Measurements from ENCODE around the gene SPAAR. TPM values are rescaled to one million over a fixed set of nuclear protein-coding genes. Genes with fewer than 3 reads are reported as not detected.
"Not testable (repeated sequence)": the region's sequence is repeated elsewhere in the genome, so short reads cannot be mapped to it uniquely, and the experiment has no call there.

Gene SPAAR
- total RNA-seq, 1 experiment from 2014 or later: not detected

GRCh38 chr9:35933550-35934067 is 24.3 kb downstream of the SPAAR start:
- H2AFZ ChIP-seq (ENCODE audit: low read depth, low read length, poor library complexity, severe bottlenecking): peak overlapping the region; percentile 73
- no peaks in the 10 kb centered on the region for H4K20me1 ChIP-seq (ENCODE audit: insufficient read depth)
- CTCF ChIA-PET: interaction anchor here (1.0 kb wide), 1 partner anchor 12 kb away, joined by 5 read pairs; no protein-coding TSS in a partner anchor
- ATAC-seq (no peak), DNase-seq (ENCODE audit: low read depth, low spot score) (no peak)
- H3K4me3 ChIP-seq (replicated peaks in 1 of 2; ENCODE audit: low read depth in 1 of 2, low read length in 2 of 2): no peak overlapping the region
- POLR2A ChIA-PET: interaction anchor here (0.8 kb wide), 1 partner anchor 12 kb away, joined by 3 read pairs; no protein-coding TSS in a partner anchor
- H3K9ac ChIP-seq (ENCODE audit: low read length): no peak overlapping the region
- BruUV-seq (replicated peaks): no TSS peak
- intact Hi-C loops (cut with micrococcal nuclease): no loop called here
- no peaks in the 10 kb centered on the region for H3K79me2 ChIP-seq (ENCODE audit: insufficient read depth, low read length)
- no peaks in the 10 kb centered on the region for H3K9me3 ChIP-seq (ENCODE audit: control insufficient read depth in 1 of 2, insufficient read depth in 1 of 2, low read depth in 1 of 2, low read length in 2 of 2)
- no peak overlapping the region for H3K27ac ChIP-seq (ENCODE audit: low read depth, low read length)
- RAD21 ChIA-PET (ENCODE audit: low non-redundant PET in 1 of 2, low total read pairs in 2 of 2, uncharacterized antibody in 2 of 2, unreplicated experiment in 2 of 2): no interaction called here
- TF ChIP-seq REST (IDR thresholded peaks at IDR 0.05; ENCODE audit: low read depth): no peak
- no peak for TF ChIP-seq EZH2 (IDR thresholded peaks at IDR 0.05)
- TF ChIP-seq SRF (IDR thresholded peaks at IDR 0.05; ENCODE audit: low read depth): no peak
- TF ChIP-seq, protein P1, sequence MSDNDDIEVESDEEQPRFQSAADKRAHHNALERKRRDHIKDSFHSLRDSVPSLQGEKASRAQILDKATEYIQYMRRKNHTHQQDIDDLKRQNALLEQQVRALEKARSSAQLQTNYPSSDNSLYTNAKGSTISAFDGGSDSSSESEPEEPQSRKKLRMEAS (IDR thresholded peaks at IDR 0.05): no peak
- TF ChIP-seq CBX3 (IDR thresholded peaks at IDR 0.05; ENCODE audit: low read depth): no peak
- TF ChIP-seq JUND (IDR thresholded peaks at IDR 0.05): no peak
- TF ChIP-seq ELF1 (IDR thresholded peaks at IDR 0.05; ENCODE audit: borderline replicate concordance, low read depth): no peak
- TF ChIP-seq ZFX (IDR thresholded peaks at IDR 0.05): no peak
- no peak for TF ChIP-seq EGR1 (IDR thresholded peaks at IDR 0.05; ENCODE audit: low read depth)
- TF ChIP-seq POLR2AphosphoS5 (IDR thresholded peaks at IDR 0.05; ENCODE audit: low read depth, low read length): no peak
- TF ChIP-seq ZBTB33 (IDR thresholded peaks at IDR 0.05; ENCODE audit: extremely low read depth, insufficient replicate concordance, low read length): no peak
- TF ChIP-seq RAD21 (IDR thresholded peaks at IDR 0.05; ENCODE audit: low read depth): no peak
- no peak for TF ChIP-seq YY1 (IDR thresholded peaks at IDR 0.05; ENCODE audit: extremely low read depth, insufficient replicate concordance, low read depth, low read length)
- TF ChIP-seq POLR2A (IDR thresholded peaks at IDR 0.05; ENCODE audit: borderline replicate concordance, extremely low read depth, insufficient read depth, insufficient read length): no peak
- no peak for TF ChIP-seq EZH2phosphoT487 (IDR thresholded peaks at IDR 0.05; ENCODE audit: borderline replicate concordance)
- no peak for TF ChIP-seq SIN3A (IDR thresholded peaks at IDR 0.05; ENCODE audit: low read depth)
- no peaks in the 10 kb centered on the region for H3K4me1 ChIP-seq (ENCODE audit: control insufficient read depth in 1 of 2, insufficient read depth in 2 of 2, low read length in 2 of 2)
- H3K9me2 ChIP-seq (ENCODE audit: insufficient read depth): no peaks in the 10 kb centered on the region
- no peaks in the 10 kb centered on the region for H3K36me3 ChIP-seq (ENCODE audit: control insufficient read depth in 1 of 2, insufficient read depth in 2 of 2, low read length in 2 of 2)
- no peaks in the 10 kb centered on the region for H3K27me3 ChIP-seq (ENCODE audit: insufficient read depth, low read length)
- H3K4me2 ChIP-seq (ENCODE audit: low read length): no peak overlapping the region

DNA sequence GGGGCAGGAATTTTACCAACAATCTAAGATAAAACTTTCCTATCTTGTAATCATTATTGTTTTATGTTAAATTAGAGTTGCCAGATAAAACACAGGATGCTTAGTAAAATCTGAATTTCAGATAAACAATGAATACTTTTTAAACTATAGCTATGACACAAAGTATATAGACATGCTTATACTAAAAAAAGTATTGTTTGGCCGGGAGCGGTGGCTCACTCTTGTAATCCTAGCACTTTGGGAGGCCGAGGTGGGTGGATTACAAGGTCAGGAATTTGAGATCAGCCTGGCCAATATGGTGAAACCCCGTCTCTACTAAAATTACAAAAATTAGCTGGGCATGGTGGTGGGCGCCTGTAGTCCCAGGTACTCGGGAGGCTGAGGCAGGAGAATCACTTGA is 24.8 kb downstream of the SPAAR start:
- H3K9me3 ChIP-seq (ENCODE audit: control insufficient read depth in 1 of 2, insufficient read depth in 1 of 2, low read depth in 1 of 2, low read length in 2 of 2); H3K79me2 ChIP-seq (ENCODE audit: insufficient read depth, low read length); H4K20me1 ChIP-seq (ENCODE audit: insufficient read depth); RAD21 ChIA-PET (ENCODE audit: low non-redundant PET in 1 of 2, low total read pairs in 2 of 2, uncharacterized antibody in 2 of 2, unreplicated experiment in 2 of 2); H3K9ac ChIP-seq (ENCODE audit: low read length); intact Hi-C loops (cut with micrococcal nuclease); H3K4me3 ChIP-seq (replicated peaks in 1 of 2; ENCODE audit: low read depth in 1 of 2, low read length in 2 of 2); BruUV-seq (replicated peaks); H3K4me2 ChIP-seq (ENCODE audit: low read length); H3K27ac ChIP-seq (ENCODE audit: low read depth, low read length); DNase-seq (ENCODE audit: low read depth, low spot score); H3K27me3 ChIP-seq (ENCODE audit: insufficient read depth, low read length); POLR2A ChIA-PET; ATAC-seq; H3K36me3 ChIP-seq (ENCODE audit: control insufficient read depth in 1 of 2, insufficient read depth in 2 of 2, low read length in 2 of 2); H3K4me1 ChIP-seq (ENCODE audit: control insufficient read depth in 1 of 2, insufficient read depth in 2 of 2, low read length in 2 of 2); H3K9me2 ChIP-seq (ENCODE audit: insufficient read depth); H2AFZ ChIP-seq (ENCODE audit: low read depth, low read length, poor library complexity, severe bottlenecking): not testable (repeated sequence)
- CTCF ChIA-PET: interaction anchor here (1.0 kb wide), 1 partner anchor 11 kb away, joined by 5 read pairs; no protein-coding TSS in a partner anchor
